DMS153 treated with DMSO at 0.1 percent for 48 hours (cell line): ENCODE results near the gene CHAMP1.
A peak's percentile ranks its signal among the peaks of the same experiment; 100 is the strongest.

ENCODE experiments used
- DNase-seq: peaks from one replicate; lab custom pipeline; 2025; ENCODE audit not compliant: unreplicated experiment; lab: John Stamatoyannopoulos, UW

CHAMP1 gene

DNA sequence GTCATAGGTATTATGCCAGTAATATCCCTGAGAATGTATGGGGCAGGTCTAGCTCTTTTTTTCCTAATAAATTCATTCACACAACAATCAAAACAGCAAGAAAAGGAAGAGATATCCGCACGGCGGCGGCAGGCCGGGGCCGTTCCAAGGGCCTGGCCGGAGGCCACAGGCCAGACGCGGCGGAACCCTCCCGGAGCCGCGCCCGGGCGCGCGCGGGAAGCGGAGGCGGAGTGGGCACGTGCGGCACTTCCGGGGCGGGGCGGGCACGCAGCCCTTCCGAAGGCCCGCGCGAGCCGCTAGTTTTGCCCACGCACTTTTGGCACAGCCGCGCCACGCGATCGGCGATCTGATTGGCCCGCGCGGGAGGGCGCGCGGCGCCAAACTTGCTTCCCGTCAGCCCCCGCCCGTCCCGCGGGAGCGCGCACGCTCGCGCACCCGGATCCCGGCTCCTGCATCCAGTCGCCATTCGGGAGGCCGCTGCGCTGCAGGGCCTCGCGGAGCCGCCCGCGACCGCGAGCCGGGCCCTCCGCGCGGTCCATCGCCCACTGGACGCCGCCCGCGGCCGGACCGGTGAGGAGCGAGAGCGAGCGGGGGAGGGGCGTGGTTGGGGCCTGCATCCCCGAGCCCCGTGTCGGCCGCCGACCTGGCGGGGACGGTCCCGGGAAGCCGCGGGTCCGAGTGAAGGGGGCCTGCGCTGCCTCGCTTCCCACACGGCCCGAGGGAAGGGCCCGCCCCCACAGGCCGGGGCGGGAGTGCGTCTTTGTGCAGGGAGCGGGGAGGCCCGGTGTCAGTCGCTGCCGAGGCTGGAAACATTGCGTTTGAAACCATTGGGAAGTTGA lies at the start of gene CHAMP1:
Gene CHAMP1, plus strand, starts transcription at position 430 of the 839 bp plus-strand sequence. CDS start 9,340 bp downstream, outside the sequence.
- DNase-seq, result peak; percentile 85

GRCh38 chr13:114264886-114265611 lies 49.3 kb upstream of the CHAMP1 start:
- DNase-seq, result no peak

DNA sequence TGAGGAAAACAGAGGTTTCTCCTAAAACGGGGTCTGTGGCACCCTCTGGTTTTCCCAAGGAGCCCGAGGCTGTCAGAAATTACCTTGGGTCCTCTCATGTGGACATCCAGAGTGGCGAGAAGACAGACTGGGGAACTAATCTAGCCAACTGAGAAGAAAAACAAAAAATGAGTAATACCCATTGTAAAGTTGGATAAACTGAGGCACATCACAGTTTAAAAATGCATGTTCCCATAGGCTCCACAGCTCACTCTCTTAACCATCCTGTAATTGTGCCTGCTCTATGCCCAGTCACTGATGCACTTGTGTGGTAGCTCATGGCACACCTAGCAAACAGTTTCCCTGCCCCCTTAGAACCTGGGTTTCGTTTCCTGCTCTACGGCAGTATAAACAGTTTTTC lies 48.1 kb upstream of the CHAMP1 start:
- DNase-seq, result no peak

DNA sequence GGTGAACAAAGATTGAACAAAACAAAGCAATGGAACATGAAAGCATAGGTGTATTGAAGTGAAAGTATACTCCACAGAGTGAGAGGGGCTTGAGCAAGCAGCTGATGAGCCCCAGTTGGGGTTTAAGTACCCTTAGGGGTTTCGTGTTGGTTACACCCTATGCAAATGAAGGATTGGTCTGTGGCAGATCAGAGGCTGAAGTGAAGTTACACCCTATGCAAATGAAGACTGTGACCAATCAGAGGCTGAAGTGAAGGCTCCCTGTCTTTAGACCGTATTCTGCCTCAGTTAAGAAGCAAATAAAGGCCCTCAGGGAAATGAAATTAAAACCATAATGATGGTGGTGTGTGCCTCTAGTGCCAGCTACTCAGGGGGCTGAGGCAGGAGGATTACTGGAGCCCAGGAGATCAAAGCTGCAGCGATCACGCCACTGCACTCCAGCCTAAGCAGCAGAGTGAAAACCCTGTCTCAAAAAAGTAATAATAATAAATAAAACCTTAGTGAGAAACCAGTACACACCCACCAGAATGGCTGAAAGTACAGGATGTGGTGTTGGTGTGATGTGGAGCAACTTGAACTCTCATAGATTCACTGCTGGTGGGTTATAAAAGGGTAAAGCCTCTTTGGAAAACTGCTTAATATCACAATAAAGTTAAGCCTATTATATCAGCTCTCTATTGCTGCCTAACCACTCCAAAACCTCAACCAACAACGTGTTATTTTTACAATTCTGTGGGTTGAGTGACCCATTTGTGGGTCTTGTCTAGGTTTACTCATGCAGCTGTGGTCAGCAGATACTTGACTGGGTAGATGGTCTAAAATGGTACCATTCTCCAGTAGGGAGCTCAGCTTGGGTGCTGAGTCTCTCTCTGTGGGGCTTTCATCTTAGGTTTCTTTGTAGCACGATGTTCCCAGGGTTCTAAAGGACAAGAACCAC lies 45.7 kb upstream of the CHAMP1 start:
- DNase-seq, result no peak

GRCh38 chr13:114269281-114269770 lies 45.0 kb upstream of the CHAMP1 start:
- DNase-seq, result no peak

- no peak for DNase-seq
Measured at GRCh38 chr13:114272977-114273376, 41.3 kb upstream of the CHAMP1 start.

GRCh38 chr13:114275304-114275703 lies 39.0 kb upstream of the CHAMP1 start:
- no peak for DNase-seq

DNA sequence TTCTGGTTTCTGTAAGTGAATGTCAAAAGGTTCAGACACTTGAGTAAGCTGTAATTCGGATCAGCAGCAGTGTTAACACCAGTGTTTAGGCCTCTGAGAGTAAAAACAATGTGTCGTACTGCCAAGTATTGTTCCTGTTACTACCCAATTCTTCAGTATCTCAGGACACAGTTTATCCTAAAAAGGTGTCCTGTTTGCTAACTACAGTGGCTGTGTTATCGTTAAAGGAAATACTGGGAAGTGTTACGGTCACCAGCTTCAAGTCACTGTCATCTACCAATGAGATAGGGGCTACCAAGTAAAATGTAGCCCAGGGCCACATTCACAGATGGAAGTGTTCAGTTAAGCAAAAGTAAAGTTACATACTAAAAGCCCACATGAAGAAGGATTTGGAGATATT lies 35.2 kb upstream of the CHAMP1 start:
- DNase-seq, result no peak

DNA sequence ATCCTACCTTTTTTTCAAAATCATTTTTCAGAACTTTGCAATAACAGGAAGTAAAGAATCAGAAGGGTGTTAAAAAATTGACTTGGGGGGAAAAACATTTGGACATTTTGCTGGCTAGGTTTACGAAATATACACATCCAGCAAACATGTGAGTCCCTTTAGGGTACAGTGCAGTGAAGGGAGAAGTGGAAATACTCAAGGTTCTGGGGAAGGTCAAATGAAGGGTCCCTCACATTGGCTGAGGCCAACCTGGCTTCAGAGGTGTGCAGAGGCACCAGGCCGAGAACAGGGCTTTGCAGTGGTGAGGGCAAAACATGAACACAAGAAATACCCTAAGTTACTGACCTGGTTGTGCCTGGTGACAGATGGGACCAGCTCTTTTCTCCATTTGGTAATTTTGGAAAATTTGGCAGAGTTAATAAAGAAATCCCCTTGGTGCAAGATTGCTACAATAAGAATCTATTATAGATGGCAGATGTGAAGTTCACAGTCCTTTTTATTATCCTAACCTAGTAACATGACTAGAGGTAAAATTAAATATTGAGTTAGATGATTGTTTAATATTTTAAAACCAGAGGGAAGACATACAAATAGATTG lies 34.4 kb upstream of the CHAMP1 start:
- no peak for DNase-seq

GRCh38 chr13:114281351-114282040 lies 32.8 kb upstream of the CHAMP1 start, which contains the start of gene UPF3A:
UPF3A (plus strand) TSS chr13:114281601; CDS start chr13:114281640, 39 bp downstream.
- peak; percentile 65 for DNase-seq

GRCh38 chr13:114282041-114282670 lies 32.1 kb upstream of the CHAMP1 start:
- peak; percentile 29 for DNase-seq

- no peak for DNase-seq
Measured at GRCh38 chr13:114283576-114283975, 30.7 kb upstream of the CHAMP1 start.

DNA sequence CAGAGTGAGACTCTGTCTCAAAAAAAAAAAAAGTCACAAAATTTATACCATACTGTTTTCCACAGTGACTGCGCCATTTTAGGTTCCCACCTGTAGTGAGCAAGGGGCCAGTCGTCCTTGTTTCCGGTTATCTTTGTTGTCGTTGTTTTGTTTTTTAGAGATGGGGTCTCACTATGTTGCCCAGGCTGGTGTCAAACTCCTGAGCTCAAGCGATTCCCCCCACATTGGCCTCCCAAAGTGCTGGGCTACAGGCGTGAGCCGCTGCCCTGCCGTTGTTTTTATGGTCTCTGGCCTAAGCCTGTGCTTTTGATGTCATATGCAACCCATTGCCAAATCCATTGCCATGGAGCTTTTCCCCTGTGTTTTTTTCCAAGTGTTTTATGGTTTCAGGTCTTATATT lies 29.6 kb upstream of the CHAMP1 start:
- no peak for DNase-seq

GRCh38 chr13:114285166-114285808 lies 29.0 kb upstream of the CHAMP1 start:
- no peak for DNase-seq

- DNase-seq, result no peak
Measured at GRCh38 chr13:114286808-114287207, 27.5 kb upstream of the CHAMP1 start.

DNA sequence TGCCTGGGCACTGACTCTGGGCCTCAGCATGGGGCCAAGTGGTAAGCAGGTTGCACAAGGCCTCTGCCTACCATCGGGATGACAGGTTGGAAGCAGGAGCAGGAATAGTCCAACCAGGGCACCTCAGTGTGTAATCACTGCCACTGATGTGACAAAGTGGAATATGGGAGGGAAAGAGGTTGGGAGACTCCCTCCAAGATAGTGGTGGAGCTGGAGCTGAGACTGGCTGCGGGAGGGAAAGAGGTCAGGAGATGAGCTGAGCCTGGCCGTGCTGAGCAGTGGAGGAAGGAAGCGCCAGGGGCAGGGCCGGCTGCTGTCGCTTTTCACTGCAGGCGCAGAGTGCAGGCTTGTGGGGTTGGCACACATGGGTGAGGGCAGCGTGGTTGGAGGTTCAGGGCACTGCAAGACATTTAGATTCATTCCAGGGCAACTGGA lies 26.1 kb upstream of the CHAMP1 start:
- DNase-seq, result no peak

DNA sequence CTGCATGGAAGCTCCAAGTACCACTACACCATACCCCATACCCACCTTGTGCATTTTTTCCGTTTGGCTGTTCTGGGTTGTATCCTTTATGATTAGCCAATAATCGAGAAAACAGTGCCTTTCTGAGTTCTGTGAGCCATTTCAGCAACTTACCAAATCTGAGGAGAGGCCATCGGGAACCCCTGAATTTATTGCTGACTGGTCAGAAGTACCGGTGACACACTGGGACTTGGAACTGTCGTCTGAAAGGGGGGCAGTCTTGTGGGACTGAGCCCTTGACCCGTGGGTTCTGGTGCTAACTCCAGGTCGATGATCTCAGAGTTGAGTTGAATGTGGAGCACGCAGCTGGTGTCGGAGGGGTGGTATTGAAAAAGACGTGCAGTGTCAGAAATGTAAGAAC lies 17.9 kb upstream of the CHAMP1 start:
- no peak for DNase-seq

DNA sequence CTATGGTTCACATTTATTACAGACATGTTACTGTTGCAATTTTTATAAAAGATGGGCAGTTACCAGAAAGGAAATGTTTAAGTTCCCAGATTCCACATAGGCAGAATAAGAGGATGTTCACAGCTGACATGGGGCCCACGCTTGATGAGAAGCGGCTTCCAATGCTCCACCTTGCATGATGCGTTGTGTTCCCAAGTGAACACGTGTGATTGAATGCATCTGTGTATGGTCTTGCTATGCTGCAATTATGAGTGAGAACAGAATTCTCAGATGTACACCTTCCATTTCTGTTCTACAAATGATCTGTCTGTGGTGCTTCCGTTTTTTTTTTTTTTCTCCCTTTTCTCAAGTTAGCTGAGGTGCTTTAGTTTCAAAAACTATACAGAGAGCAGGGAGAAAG lies 17.4 kb upstream of the CHAMP1 start:
- DNase-seq, result no peak

GRCh38 chr13:114298866-114299265 lies 15.4 kb upstream of the CHAMP1 start:
- no peak for DNase-seq
